T-helper 9 cell (primary cell): ENCODE measurements around the gene SPANXN5.
"Not testable (repeated sequence)": the region's sequence is repeated elsewhere in the genome, so short reads cannot be mapped to it uniquely, and the experiment has no call there.

Experiments
- DNase-seq: peaks from one replicate; pipeline ENCODE4 v3.0.0-alpha.2; 2020
- total RNA-seq, 2 donors: gene quantifications; one replicate each; lab custom pipeline; 2026; lab: John Stamatoyannopoulos, UW

The SPANXN5 gene
- total RNA-seq: 0 reads per million in 2 donors

GRCh38 chrX:52797327-52797726 is at the start of gene SPANXN5:
SPANXN5 (minus strand) TSS chrX:52797427; CDS start chrX:52797348, 79 bp downstream.
- not testable (repeated sequence) for DNase-seq

- not testable (repeated sequence) for DNase-seq
Observed at GRCh38 chrX:52843619-52844018, 46.4 kb upstream of the SPANXN5 start.

- DNase-seq: no peak
Observed at GRCh38 chrX:52839137-52839536, 41.9 kb upstream of the SPANXN5 start.

GRCh38 chrX:52830551-52830950 is 33.3 kb upstream of the SPANXN5 start:
- DNase-seq: no peak

- DNase-seq: no peak
Observed at GRCh38 chrX:52824608-52825007, 27.4 kb upstream of the SPANXN5 start.

GRCh38 chrX:52821079-52821760 is 24.0 kb upstream of the SPANXN5 start:
- no peak for DNase-seq

GRCh38 chrX:52819788-52820187 is 22.6 kb upstream of the SPANXN5 start:
- no peak for DNase-seq

GRCh38 chrX:52811065-52811625 is 13.9 kb upstream of the SPANXN5 start, which contains the start of gene XAGE5:
XAGE5 (plus strand) TSS chrX:52811287; CDS start chrX:52812567, 1,280 bp downstream.
- DNase-seq: no peak

- not testable (repeated sequence) for DNase-seq
Observed at GRCh38 chrX:52804876-52805275, 7.6 kb upstream of the SPANXN5 start.

GRCh38 chrX:52773504-52773903 is 23.7 kb downstream of the SPANXN5 start:
- DNase-seq: not testable (repeated sequence)

- DNase-seq: not testable (repeated sequence)
Observed at GRCh38 chrX:52765983-52766382, 31.2 kb downstream of the SPANXN5 start.

GRCh38 chrX:52750952-52751351 is 46.3 kb downstream of the SPANXN5 start, which contains the start of gene SSX2B:
SSX2B (plus strand) TSS chrX:52751252; CDS start chrX:52752681, 1,429 bp downstream.
- DNase-seq: not testable (repeated sequence)
